IMR-90 (cell line): ENCODE results near the gene SYNPR. TPM values are rescaled to one million over a fixed set of nuclear protein-coding genes. Genes with fewer than 3 reads are reported as not detected.

Experiments
- ATAC-seq: fragments of 200-7000 bp; cut with Tn5 transposase; 2 replicates; pipeline ENCODE4 v1.9.1; 2020; ENCODE audit warnings: low read depth, mild to moderate bottlenecking, moderate library complexity
- BruUV-seq: library from RNA; stranded (reverse); fragments of 400-500 nt; replicated peaks from 2 replicates; lab custom pipeline; 2021; lab: Mats Ljungman, UMichigan
- CTCF ChIA-PET: fragments of 300-600 bp; formaldehyde crosslinking; extraction: SDS; loops from one replicate; lab custom pipeline; 2021; ENCODE audit warnings: antibody characterized with exemption; lab: Yijun Ruan, JAX
- POLR2A ChIA-PET: fragments of 300-600 bp; sonication (Branson Sonifier 250); formaldehyde crosslinking; loops from one replicate; lab custom pipeline; 2022; ENCODE audit warnings: antibody characterized with exemption; ENCODE audit not compliant: unreplicated experiment; lab: Charles Lee
- DNase-seq: peaks from one replicate; pipeline ENCODE4 v3.0.0; 2013
- H2AFZ ChIP-seq: replicated peaks from 2 replicates; pipeline ENCODE3; 2013; ENCODE audit warnings: low read length, mild to moderate bottlenecking; ENCODE audit not compliant: poor library complexity
- H2AK5ac ChIP-seq: 2 replicates; pipeline ENCODE4 v1.6.1; 2013; ENCODE audit warnings: low read depth, low read length, inconsistent platforms
- H2AK9ac ChIP-seq: replicated peaks from 2 replicates; pipeline ENCODE3; 2013; ENCODE audit warnings: mild to moderate bottlenecking, low read depth, low read length, moderate library complexity; ENCODE audit not compliant: poor library complexity
- H2BK120ac ChIP-seq: 2 replicates; pipeline ENCODE4 v1.6.1; 2013; ENCODE audit warnings: low read depth, low read length, inconsistent platforms
- H2BK15ac ChIP-seq: 3 replicates; pipeline ENCODE4 v1.6.1; 2013; ENCODE audit warnings: low read depth, low read length, inconsistent platforms
- H2BK20ac ChIP-seq: 2 replicates; pipeline ENCODE4 v1.6.1; 2013; ENCODE audit warnings: low read depth, mild to moderate bottlenecking, inconsistent platforms, low read length, moderate library complexity
- H2BK5ac ChIP-seq: 2 replicates; pipeline ENCODE4 v1.6.1; 2013; ENCODE audit warnings: mild to moderate bottlenecking, low read depth, low read length, inconsistent platforms; ENCODE audit not compliant: poor library complexity, severe bottlenecking
- H3K14ac ChIP-seq: replicated peaks from 2 replicates; pipeline ENCODE4 v1.6.1; 2013; ENCODE audit warnings: low read depth, low read length, inconsistent platforms
- H3K18ac ChIP-seq: 2 replicates; pipeline ENCODE4 v1.6.1; 2013; ENCODE audit warnings: low read depth, low read length, control low read depth
- H3K23ac ChIP-seq: 2 replicates; pipeline ENCODE4 v1.6.1; 2013; ENCODE audit warnings: low read depth, low read length, inconsistent platforms
- H3K27ac ChIP-seq: 2 replicates; pipeline ENCODE4 v1.5.1; 2013; ENCODE audit warnings: mild to moderate bottlenecking, control low read depth, low read length; ENCODE audit not compliant: insufficient read depth
- H3K27me3 ChIP-seq: 2 replicates; pipeline ENCODE4 v1.6.1; 2013; ENCODE audit warnings: low read length; ENCODE audit not compliant: control insufficient read depth, insufficient read depth
- H3K36me3 ChIP-seq: 2 replicates; pipeline ENCODE4 v1.6.1; 2013; ENCODE audit warnings: low read length, mixed read lengths; ENCODE audit not compliant: control insufficient read depth, insufficient read depth
- H3K4ac ChIP-seq: 2 replicates; pipeline ENCODE4 v1.6.1; 2013; ENCODE audit warnings: low read depth, low read length, inconsistent platforms
- H3K4me1 ChIP-seq: 2 replicates; pipeline ENCODE4 v1.6.1; 2013; ENCODE audit warnings: low read length, mixed read lengths; ENCODE audit not compliant: control insufficient read depth, insufficient read depth
- H3K4me2 ChIP-seq: 2 replicates; pipeline ENCODE4 v1.6.1; 2013; ENCODE audit warnings: low read depth, mild to moderate bottlenecking, control low read depth, low read length, moderate library complexity
- H3K4me3 ChIP-seq: 2 replicates; pipeline ENCODE4 v1.5.1; 2013; ENCODE audit warnings: low read depth, mild to moderate bottlenecking, control low read depth, low read length, moderate library complexity; ENCODE audit not compliant: insufficient read depth
- H3K56ac ChIP-seq: 2 replicates; pipeline ENCODE4 v1.6.1; 2013; ENCODE audit warnings: low read length, inconsistent platforms; ENCODE audit not compliant: insufficient read depth; ENCODE audit errors: extremely low read depth
- H3K79me1 ChIP-seq, 2 experiments: 2 replicates each; pipeline ENCODE4 v1.6.1; 2013; ENCODE audit warnings: low read length in 2 of 2, inconsistent platforms in 1 of 2, low read depth in 1 of 2
- H3K9ac ChIP-seq: 2 replicates; pipeline ENCODE4 v1.6.1; 2013; ENCODE audit warnings: low read depth, low read length, control low read depth
- H3K9me1 ChIP-seq: 2 replicates; pipeline ENCODE4 v1.6.1; 2013; ENCODE audit warnings: low read length, inconsistent platforms; ENCODE audit not compliant: insufficient read depth
- H3K9me3 ChIP-seq: 2 replicates; pipeline ENCODE4 v1.6.1; 2013; ENCODE audit warnings: low read length; ENCODE audit not compliant: control insufficient read depth, insufficient read depth
- H4K20me1 ChIP-seq: 2 replicates; pipeline ENCODE4 v1.6.1; 2013; ENCODE audit warnings: low read length, inconsistent platforms; ENCODE audit not compliant: insufficient read depth
- H4K5ac ChIP-seq: 2 replicates; pipeline ENCODE4 v1.6.1; 2013; ENCODE audit warnings: mild to moderate bottlenecking, low read depth, low read length, control low read depth
- H4K8ac ChIP-seq, 2 experiments: 2 replicates each; pipeline ENCODE4 v1.6.1; 2013; ENCODE audit warnings: low read depth in 2 of 2, low read length in 2 of 2, control low read depth in 1 of 2, inconsistent platforms in 1 of 2
- H4K91ac ChIP-seq: 2 replicates; pipeline ENCODE4 v1.6.1; 2013; ENCODE audit warnings: low read depth, low read length, inconsistent platforms; ENCODE audit not compliant: insufficient read depth
- BHLHE40 ChIP-seq: fragments of 150-350 bp; IDR thresholded peaks from 2 replicates; pipeline ENCODE4 v1.6.1; 2016; ENCODE audit warnings: mild to moderate bottlenecking, low read depth, low read length
- CEBPB ChIP-seq: IDR thresholded peaks from 2 replicates; pipeline ENCODE4 v1.6.1; 2012; ENCODE audit warnings: low read depth, low read length, improper control_type of control experiment
- CHD1 ChIP-seq: IDR thresholded peaks from 2 replicates; pipeline ENCODE4 v1.6.1; 2012; ENCODE audit warnings: low read depth, low read length, improper control_type of control experiment
- CTCF ChIP-seq: conservative IDR thresholded peaks from 2 replicates; pipeline ENCODE4 v1.5.1; 2012; ENCODE audit warnings: mild to moderate bottlenecking, low read depth, low read length, improper control_type of control experiment
- ELK1 ChIP-seq: fragments of 150-350 bp; IDR thresholded peaks from 2 replicates; pipeline ENCODE4 v1.6.1; 2016; ENCODE audit warnings: low read depth, mild to moderate bottlenecking, low read length, moderate library complexity, borderline replicate concordance
- FOS ChIP-seq: fragments of 150-350 bp; IDR thresholded peaks from 2 replicates; pipeline ENCODE4 v1.6.1; 2016; ENCODE audit warnings: low read depth, low read length
- MAFK ChIP-seq: IDR thresholded peaks from 2 replicates; pipeline ENCODE4 v1.6.1; 2012; ENCODE audit warnings: low read depth, low read length, improper control_type of control experiment
- MAZ ChIP-seq: IDR thresholded peaks from 2 replicates; pipeline ENCODE4 v1.6.1; 2012; ENCODE audit warnings: low read depth, mild to moderate bottlenecking, low read length, improper control_type of control experiment, moderate library complexity, borderline replicate concordance
- MXI1 ChIP-seq: IDR thresholded peaks from 2 replicates; pipeline ENCODE4 v1.6.1; 2012; ENCODE audit warnings: low read depth, mild to moderate bottlenecking, low read length, moderate library complexity, borderline replicate concordance
- NFE2L2 ChIP-seq: fragments of 150-350 bp; IDR thresholded peaks from 2 replicates; pipeline ENCODE4 v1.6.1; 2016; ENCODE audit warnings: low read depth, mild to moderate bottlenecking, low read length
- POLR2A ChIP-seq: IDR thresholded peaks from 2 replicates; pipeline ENCODE4 v1.6.1; 2012; ENCODE audit warnings: mild to moderate bottlenecking, low read depth, low read length
- RAD21 ChIP-seq: IDR thresholded peaks from 2 replicates; pipeline ENCODE4 v1.6.1; 2012; ENCODE audit warnings: low read length, improper control_type of control experiment
- RCOR1 ChIP-seq: IDR thresholded peaks from 2 replicates; pipeline ENCODE4 v1.6.1; 2012; ENCODE audit warnings: mild to moderate bottlenecking, low read length, improper control_type of control experiment; ENCODE audit not compliant: insufficient replicate concordance
- RFX5 ChIP-seq: IDR thresholded peaks from 2 replicates; pipeline ENCODE4 v1.8.0; 2012; ENCODE audit warnings: low read depth, mild to moderate bottlenecking, low read length, moderate library complexity
- SMC3 ChIP-seq: fragments of 150-350 bp; IDR thresholded peaks from 2 replicates; pipeline ENCODE4 v1.6.1; 2016; ENCODE audit warnings: low read depth, mild to moderate bottlenecking, antibody characterized with exemption, low read length, moderate library complexity
- USF2 ChIP-seq: fragments of 150-350 bp; IDR thresholded peaks from 2 replicates; pipeline ENCODE4 v1.6.1; 2017; ENCODE audit warnings: mild to moderate bottlenecking, antibody characterized with exemption, low read length, low read depth
- WGBS, 2 experiments: methylation state at CpG; one replicate each; pipeline versions ENCODE4 v1.1.5 to v1.1.7; 2013; ENCODE audit warnings: missing lambda C conversion rate in 2 of 2; ENCODE audit not compliant: insufficient read length in 1 of 2; ENCODE audit errors: extremely low coverage in 2 of 2; 5-methylcytosine and 5-hydroxymethylcytosine counted together
- dilution Hi-C: fragments of 300-500 bp; cut with HindIII; formaldehyde crosslinking; loops from one replicate; pipeline ENCODE4 v1.14.3; 2018; ENCODE audit warnings: low sequenced_read_pairs; ENCODE audit not compliant: unreplicated experiment
- in situ Hi-C: fragments of 300-500 bp; cut with MboI; formaldehyde crosslinking; loops from 3 replicates; pipeline ENCODE4 v1.14.3; 2019; ENCODE audit warnings: low sequenced_read_pairs, inconsistent platforms, mixed read lengths
- intact Hi-C: fragments of 100-400 bp; cut with micrococcal nuclease; formaldehyde crosslinking; loops from 2 replicates; pipeline ENCODE4 v1.10.0; 2022
- polyA plus RNA-seq, 3 experiments: library from polyadenylated mRNA; depleted of rRNA; stranded (reverse); fragments of >200 nt; gene quantifications; 2 replicates each; pipeline ENCODE4 v1.2.3, GENCODE V29; 2012; ENCODE audit warnings: low replicate concordance in 1 of 3
- total RNA-seq: library from RNA; depleted of rRNA; stranded (reverse); fragments of >200 nt; gene quantifications from 2 replicates; pipeline ENCODE4 v1.2.3, GENCODE V29; 2012

The SYNPR gene
- total and polyA plus RNA-seq, 2 of the 4 experiments (the other 2 are of a cell fraction) = not detected

GRCh38 chr3:63354160-63354559, 76.1 kb downstream of the SYNPR start:
- no peak overlapping the region for H4K8ac ChIP-seq
- no peak overlapping the region for H2BK5ac ChIP-seq
- no peaks in the 10 kb centered on the region for H3K9me3 ChIP-seq
- H2BK120ac ChIP-seq = no peak overlapping the region
- no CpG with 5 or more reads among the region's 1 CpG for WGBS, 2 experiments
- H3K4me1 ChIP-seq = no peaks in the 10 kb centered on the region
- DNase-seq (no peak), ATAC-seq (no peak)
- no peak overlapping the region for H2AK9ac ChIP-seq
- ChIA-PET CTCF (no interaction called here), POLR2A (no interaction called here)
- dilution Hi-C loops = no loop called here
- H3K27me3 ChIP-seq = peaks cover 2% of the 10 kb centered on the region; the same call in 1 of the 2 replicates
- H4K91ac ChIP-seq = no peak overlapping the region
- H3K4me3 ChIP-seq = no peak overlapping the region
- H2BK15ac ChIP-seq = no peak overlapping the region
- no peak overlapping the region for H3K4me2 ChIP-seq
- H4K5ac ChIP-seq = no peak overlapping the region
- no peak overlapping the region for H3K23ac ChIP-seq
- H3K9ac ChIP-seq = no peak overlapping the region
- no peaks in the 10 kb centered on the region for H3K9me1 ChIP-seq
- no peaks in the 10 kb centered on the region for H3K36me3 ChIP-seq
- no TSS peak for BruUV-seq
- TF ChIP-seq MAFK (no peak), MAZ (no peak), USF2 (no peak), SMC3 (no peak), CHD1 (no peak), MXI1 (no peak), RAD21 (no peak), CTCF (no peak), NFE2L2 (no peak), RCOR1 (no peak), ELK1 (no peak), POLR2A (no peak), RFX5 (no peak), FOS (no peak), CEBPB (no peak), BHLHE40 (no peak)
- H3K4ac ChIP-seq = no peak overlapping the region
- no peak overlapping the region for H2BK20ac ChIP-seq
- in situ Hi-C loops = loop anchor here (5.0 to 10.0 kb wide), 3 partner anchors 311 to 638 kb away; partner anchors contain the start of gene C3orf49
- no peak overlapping the region for H3K56ac ChIP-seq
- no peak overlapping the region for H2AK5ac ChIP-seq
- no peaks in the 10 kb centered on the region for H4K20me1 ChIP-seq
- intact Hi-C loops = no loop called here
- no peak overlapping the region for H3K14ac ChIP-seq
- no peak overlapping the region for H3K18ac ChIP-seq
- no peak overlapping the region for H3K27ac ChIP-seq
- H2AFZ ChIP-seq = no peak overlapping the region
- no peaks in the 10 kb centered on the region for H3K79me1 ChIP-seq
